ENCODE results near the gene IFNA7.
"Not testable (repeated sequence)": the region's sequence is repeated elsewhere in the genome, so short reads cannot be mapped to it uniquely, and the experiment has no call there.

Gene IFNA7

GRCh38 chr9:21234153-21234687 lies 32.2 kb upstream of the IFNA7 start:
- Histone ChIP-seq H3K4me1 (ENCODE audit: control insufficient read depth in 1 of 2, insufficient read depth in 1 of 2, low read depth in 1 of 2, low read length in 1 of 2) (peaks cover 0 to 4% of the 10 kb centered on the region in 2 experiments), H3K27ac (no peak overlapping the region), H3K9me3 (no peaks in the 10 kb centered on the region), H3K4me3 (ENCODE audit: low read depth in 1 of 2, low read length in 1 of 2) (no peak overlapping the region), H3K27me3 (no peaks in the 10 kb centered on the region), H3K36me3 (no peaks in the 10 kb centered on the region)
- no peak for TF ChIP-seq CTCF (IDR thresholded peaks at IDR 0.05)

- H3K36me3 ChIP-seq = no peaks in the 10 kb centered on the region
- H3K9me3 ChIP-seq = no peaks in the 10 kb centered on the region
- TF ChIP-seq CTCF (IDR thresholded peaks at IDR 0.05) = no peak
- no peaks in the 10 kb centered on the region for H3K27me3 ChIP-seq
- no peak overlapping the region for H3K4me3 ChIP-seq (ENCODE audit: low read depth in 1 of 2, low read length in 1 of 2)
- H3K27ac ChIP-seq = no peak overlapping the region
- H3K4me1 ChIP-seq (ENCODE audit: control insufficient read depth in 1 of 2, insufficient read depth in 1 of 2, low read depth in 1 of 2, low read length in 1 of 2) = peaks cover 0 to 4% of the 10 kb centered on the region in 2 experiments
Observed at GRCh38 chr9:21233258-21233657, 31.3 kb upstream of the IFNA7 start.

GRCh38 chr9:21228122-21228521 lies 26.1 kb upstream of the IFNA7 start, which contains the start of gene IFNA17:
Gene IFNA17 (minus strand): TSS chr9:21228222. CDS start chr9:21228173, 49 bp downstream.
- no peaks in the 10 kb centered on the region for H3K9me3 ChIP-seq
- H3K27ac ChIP-seq = no peak within 1 kb of the TSS
- H3K4me3 ChIP-seq (ENCODE audit: low read depth in 1 of 2, low read length in 1 of 2) = no peak within 1 kb of the TSS
- no peak for TF ChIP-seq CTCF (IDR thresholded peaks at IDR 0.05)
- no peaks in the 10 kb centered on the region for H3K27me3 ChIP-seq
- H3K4me1 ChIP-seq (ENCODE audit: control insufficient read depth in 1 of 2, insufficient read depth in 1 of 2, low read depth in 1 of 2, low read length in 1 of 2) = no peaks in the 10 kb centered on the region
- no peaks in the 10 kb centered on the region for H3K36me3 ChIP-seq

GRCh38 chr9:21217211-21217610 lies 15.2 kb upstream of the IFNA7 start, which contains the start of gene IFNA16:
Gene IFNA16 (minus strand): TSS chr9:21217311. CDS start chr9:21217305, 6 bp downstream.
- H3K4me1 ChIP-seq (ENCODE audit: control insufficient read depth in 1 of 2, insufficient read depth in 1 of 2, low read depth in 1 of 2, low read length in 1 of 2); H3K27me3 ChIP-seq; H3K9me3 ChIP-seq; H3K4me3 ChIP-seq (ENCODE audit: low read depth in 1 of 2, low read length in 1 of 2); H3K36me3 ChIP-seq; H3K27ac ChIP-seq: not testable (repeated sequence)

GRCh38 chr9:21213411-21214326 lies 11.7 kb upstream of the IFNA7 start:
- not testable (repeated sequence) for H3K4me3 ChIP-seq (ENCODE audit: low read depth in 1 of 2, low read length in 1 of 2); H3K36me3 ChIP-seq; H3K4me1 ChIP-seq (ENCODE audit: control insufficient read depth in 1 of 2, insufficient read depth in 1 of 2, low read depth in 1 of 2, low read length in 1 of 2); H3K27ac ChIP-seq; H3K9me3 ChIP-seq; H3K27me3 ChIP-seq
- peak; percentile 25 for TF ChIP-seq CTCF (IDR thresholded peaks at IDR 0.05)

- not testable (repeated sequence) for H3K4me3 ChIP-seq (ENCODE audit: low read depth in 1 of 2, low read length in 1 of 2); H3K36me3 ChIP-seq; H3K9me3 ChIP-seq; H3K27ac ChIP-seq; H3K4me1 ChIP-seq (ENCODE audit: control insufficient read depth in 1 of 2, insufficient read depth in 1 of 2, low read depth in 1 of 2, low read length in 1 of 2); H3K27me3 ChIP-seq
Observed at GRCh38 chr9:21212160-21212559, 10.2 kb upstream of the IFNA7 start.

- H3K4me1 ChIP-seq (ENCODE audit: control insufficient read depth in 1 of 2, insufficient read depth in 1 of 2, low read depth in 1 of 2, low read length in 1 of 2); H3K36me3 ChIP-seq; H3K9me3 ChIP-seq; H3K27ac ChIP-seq; H3K27me3 ChIP-seq; H3K4me3 ChIP-seq (ENCODE audit: low read depth in 1 of 2, low read length in 1 of 2): not testable (repeated sequence)
Observed at GRCh38 chr9:21210782-21211181, 8.8 kb upstream of the IFNA7 start.
